Cardiac muscle cell (in vitro differentiated cells and primary cell): ENCODE results near the gene RGS18. TPM values are rescaled to one million over a fixed set of nuclear protein-coding genes. Genes with fewer than 3 reads are reported as not detected.
A peak's percentile ranks its signal among the peaks of the same experiment; 100 is the strongest.

Source experiments
- DNase-seq, 2 donors: peaks; one replicate each; pipeline versions ENCODE4 v3.0.0 to v3.0.0-alpha.2; 2010 to 2017; ENCODE audit warnings: low read depth in 1 of 2, low spot score in 1 of 2
- H3K27ac ChIP-seq: fragments of 200-600 bp; sonication (generic); 2 replicates; pipeline ENCODE4 v1.5.1; 2016
- H3K27me3 ChIP-seq: fragments of 200-600 bp; sonication (generic); 2 replicates; pipeline ENCODE4 v1.6.0; 2016; ENCODE audit warnings: control low read depth
- H3K36me3 ChIP-seq: fragments of 200-600 bp; sonication (generic); 2 replicates; pipeline ENCODE4 v1.5.1; 2016; ENCODE audit warnings: control low read depth
- H3K4me1 ChIP-seq: fragments of 200-600 bp; sonication (generic); 2 replicates; pipeline ENCODE4 v1.8.1; 2017; ENCODE audit warnings: low read depth, mild to moderate bottlenecking, mixed run types
- H3K4me3 ChIP-seq: fragments of 200-600 bp; sonication (generic); 2 replicates; pipeline ENCODE4 v1.5.1; 2016; ENCODE audit warnings: mild to moderate bottlenecking
- H3K9me3 ChIP-seq: fragments of 200-600 bp; sonication (generic); 2 replicates; pipeline ENCODE4 v1.5.1; 2017; ENCODE audit warnings: low read depth, mild to moderate bottlenecking, control low read depth
- polyA plus RNA-seq: library from polyadenylated mRNA; unstranded; fragments of >200 nt; fragmentation: Nextera tagmentation; extraction: Ambion mirVana; gene quantifications from 2 replicates; pipeline ENCODE4 v1.2.1, GENCODE V29; 2016
- total RNA-seq: library from RNA; depleted of rRNA; stranded (reverse); fragments of >200 nt; gene quantifications from 2 replicates; pipeline ENCODE4 v1.2.3, GENCODE V29; 2016
- TF ChIP-seq, protein P1 (sequence below): IDR thresholded peaks from 2 replicates; pipeline ENCODE4 v1.5.1; 2012; ENCODE audit warnings: low read depth, mild to moderate bottlenecking, low read length

RGS18 gene
- total and polyA plus RNA-seq, 2 experiments from 2014 or later: not detected

DNA sequence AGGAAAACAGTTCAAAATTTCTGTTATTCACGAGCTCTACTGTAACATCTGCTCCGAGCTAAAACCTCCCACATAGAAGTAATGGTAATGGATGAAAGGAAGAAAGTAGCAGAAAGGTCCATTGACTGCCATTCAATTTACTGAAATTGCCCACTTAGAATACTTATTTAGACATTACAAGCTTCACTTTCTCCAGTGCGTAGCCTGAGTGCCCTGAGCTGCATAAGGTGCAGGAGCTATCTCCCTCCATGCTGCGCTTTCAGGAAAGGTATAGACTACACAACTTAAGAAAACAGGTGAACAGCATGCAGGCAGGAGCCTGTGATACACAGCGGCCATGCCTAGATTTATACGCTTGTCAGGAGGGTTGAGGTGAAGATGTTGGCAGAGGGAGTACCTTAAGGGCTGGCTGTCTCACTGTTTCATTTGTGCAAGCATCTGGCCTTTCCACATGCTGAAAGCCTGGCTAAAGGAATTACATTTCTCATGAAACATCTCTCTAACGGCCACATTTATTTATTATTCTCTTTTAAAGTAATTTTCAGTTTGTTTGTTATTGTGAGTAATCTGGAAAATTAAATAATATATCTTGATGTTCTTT is 74.7 kb downstream of the RGS18 start:
- no peak for DNase-seq
- H3K9me3 ChIP-seq: no peaks in the 10 kb centered on the region
- H3K27me3 ChIP-seq: no peaks in the 10 kb centered on the region
- no peaks in the 10 kb centered on the region for H3K36me3 ChIP-seq
- H3K4me3 ChIP-seq: no peak overlapping the region
- TF ChIP-seq, protein P1, sequence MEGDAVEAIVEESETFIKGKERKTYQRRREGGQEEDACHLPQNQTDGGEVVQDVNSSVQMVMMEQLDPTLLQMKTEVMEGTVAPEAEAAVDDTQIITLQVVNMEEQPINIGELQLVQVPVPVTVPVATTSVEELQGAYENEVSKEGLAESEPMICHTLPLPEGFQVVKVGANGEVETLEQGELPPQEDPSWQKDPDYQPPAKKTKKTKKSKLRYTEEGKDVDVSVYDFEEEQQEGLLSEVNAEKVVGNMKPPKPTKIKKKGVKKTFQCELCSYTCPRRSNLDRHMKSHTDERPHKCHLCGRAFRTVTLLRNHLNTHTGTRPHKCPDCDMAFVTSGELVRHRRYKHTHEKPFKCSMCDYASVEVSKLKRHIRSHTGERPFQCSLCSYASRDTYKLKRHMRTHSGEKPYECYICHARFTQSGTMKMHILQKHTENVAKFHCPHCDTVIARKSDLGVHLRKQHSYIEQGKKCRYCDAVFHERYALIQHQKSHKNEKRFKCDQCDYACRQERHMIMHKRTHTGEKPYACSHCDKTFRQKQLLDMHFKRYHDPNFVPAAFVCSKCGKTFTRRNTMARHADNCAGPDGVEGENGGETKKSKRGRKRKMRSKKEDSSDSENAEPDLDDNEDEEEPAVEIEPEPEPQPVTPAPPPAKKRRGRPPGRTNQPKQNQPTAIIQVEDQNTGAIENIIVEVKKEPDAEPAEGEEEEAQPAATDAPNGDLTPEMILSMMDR: no peak
- no peaks in the 10 kb centered on the region for H3K4me1 ChIP-seq
- H3K27ac ChIP-seq: no peak overlapping the region

DNA sequence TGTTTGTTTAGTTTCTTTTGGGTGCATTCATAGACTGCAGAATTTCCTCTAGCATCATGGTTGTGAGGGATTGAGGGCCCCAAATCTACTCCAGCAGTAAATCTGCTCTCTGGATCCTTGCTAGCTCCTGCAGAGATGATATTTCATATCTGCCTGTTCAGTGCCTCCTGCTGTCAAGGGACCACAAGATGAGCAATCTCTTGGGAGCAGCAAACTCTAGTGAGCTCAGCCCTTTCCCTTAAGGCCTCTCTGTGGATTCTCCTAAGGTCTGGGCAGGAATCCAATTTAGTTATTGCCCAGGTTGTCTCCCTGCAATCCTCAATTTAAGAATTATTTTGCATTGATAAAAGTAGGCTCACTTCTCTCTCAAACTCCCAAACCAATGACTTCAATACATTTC is 76.9 kb downstream of the RGS18 start:
- Histone ChIP-seq H3K27ac (no peak overlapping the region), H3K4me3 (no peak overlapping the region), H3K27me3 (no peaks in the 10 kb centered on the region), H3K36me3 (no peaks in the 10 kb centered on the region), H3K9me3 (no peaks in the 10 kb centered on the region), H3K4me1 (no peaks in the 10 kb centered on the region)
- TF ChIP-seq, protein P1: no peak
- DNase-seq: peak in 1 of 2 donors; percentile 12

Other genes with a start within 250 kb of the RGS18 start
- gene RGS21, start 158.5 kb downstream of the RGS18 start, total RNA-seq: not detected in 2 replicates
- gene RGS21, start 158.5 kb downstream of the RGS18 start, polyA plus RNA-seq: not detected in 2 replicates